GM21526 (cell line): ENCODE results near the gene MYO5B.
"Not testable (repeated sequence)": the region's sequence is repeated elsewhere in the genome, so short reads cannot be mapped to it uniquely, and the experiment has no call there.

Source experiments
- ATAC-seq: cut with Tn5 transposase; IDR thresholded peaks from one replicate; pipeline ENCODE4 v1.9.1; 2021; ENCODE audit warnings: moderate library complexity; ENCODE audit not compliant: unreplicated experiment, low FRiP score

MYO5B gene

DNA sequence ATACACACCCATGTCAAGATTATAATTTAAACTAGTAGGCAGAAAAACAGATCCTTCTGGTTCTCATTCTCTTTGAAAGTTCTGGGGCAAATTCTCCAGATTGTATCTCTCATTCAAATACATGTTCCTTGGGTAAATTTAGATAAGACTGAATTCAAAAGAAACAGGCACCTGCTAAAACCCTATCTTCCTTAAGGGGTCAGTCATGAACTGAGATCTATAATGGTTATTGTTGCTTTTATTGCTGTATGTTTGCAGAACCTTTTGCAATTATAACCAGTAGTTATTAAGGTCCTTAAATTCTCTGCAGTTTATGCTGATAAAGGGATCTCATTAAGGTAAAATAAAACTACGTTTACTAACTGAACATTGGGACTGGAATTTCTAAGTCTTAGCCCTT is 83.5 kb downstream of the MYO5B start:
- ATAC-seq: no peak

GRCh38 chr18:50107468-50107977 is 87.4 kb downstream of the MYO5B start:
- no peak for ATAC-seq

GRCh38 chr18:50105027-50105426 is 89.9 kb downstream of the MYO5B start:
- ATAC-seq: no peak

GRCh38 chr18:50104421-50104820 is 90.5 kb downstream of the MYO5B start:
- no peak for ATAC-seq

GRCh38 chr18:50099725-50100407 is 95.1 kb downstream of the MYO5B start:
- peak; percentile 76 for ATAC-seq

- ATAC-seq: no peak
These were observed 97.2 kb downstream of the MYO5B start for GRCh38 chr18:50097702-50098101.

- ATAC-seq: no peak
These were observed 98.0 kb downstream of the MYO5B start for GRCh38 chr18:50096766-50097435.

- ATAC-seq: not testable (repeated sequence)
These were observed 100.2 kb downstream of the MYO5B start for GRCh38 chr18:50094786-50095185.

GRCh38 chr18:50094221-50094773 is 100.7 kb downstream of the MYO5B start:
- no peak for ATAC-seq

DNA sequence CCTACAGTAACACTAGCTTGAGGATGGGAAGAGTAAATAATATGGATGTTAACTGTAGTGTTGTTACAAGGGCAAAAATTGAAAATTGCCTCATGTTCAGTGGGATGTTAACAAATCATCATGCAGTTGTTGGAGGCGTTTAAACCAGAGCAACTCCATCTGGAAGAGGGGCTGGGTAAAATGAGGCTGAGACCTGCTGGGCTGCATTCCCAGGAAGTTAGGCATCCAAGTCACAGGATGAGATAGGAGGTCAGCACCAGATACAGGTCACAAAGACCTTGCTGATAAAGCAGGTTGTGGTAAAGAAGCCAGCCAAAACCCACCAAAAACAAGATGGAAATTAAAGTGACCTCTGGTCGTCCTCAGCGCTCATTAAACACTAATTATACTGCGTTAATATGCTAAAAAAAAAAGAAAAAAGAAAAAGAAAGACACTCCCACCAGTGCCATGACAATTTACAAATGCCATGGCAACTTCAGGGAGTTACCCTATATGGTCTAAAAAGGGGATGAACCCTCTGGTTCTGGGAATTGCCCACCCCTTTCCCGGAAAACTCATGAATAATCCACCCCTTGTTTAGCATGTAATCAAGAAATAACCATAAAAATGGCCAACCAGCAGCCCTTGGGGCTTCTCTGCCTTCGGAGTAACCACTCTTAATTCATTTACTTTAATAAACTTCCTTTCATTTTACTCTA is 101.4 kb downstream of the MYO5B start:
- ATAC-seq: no peak

DNA sequence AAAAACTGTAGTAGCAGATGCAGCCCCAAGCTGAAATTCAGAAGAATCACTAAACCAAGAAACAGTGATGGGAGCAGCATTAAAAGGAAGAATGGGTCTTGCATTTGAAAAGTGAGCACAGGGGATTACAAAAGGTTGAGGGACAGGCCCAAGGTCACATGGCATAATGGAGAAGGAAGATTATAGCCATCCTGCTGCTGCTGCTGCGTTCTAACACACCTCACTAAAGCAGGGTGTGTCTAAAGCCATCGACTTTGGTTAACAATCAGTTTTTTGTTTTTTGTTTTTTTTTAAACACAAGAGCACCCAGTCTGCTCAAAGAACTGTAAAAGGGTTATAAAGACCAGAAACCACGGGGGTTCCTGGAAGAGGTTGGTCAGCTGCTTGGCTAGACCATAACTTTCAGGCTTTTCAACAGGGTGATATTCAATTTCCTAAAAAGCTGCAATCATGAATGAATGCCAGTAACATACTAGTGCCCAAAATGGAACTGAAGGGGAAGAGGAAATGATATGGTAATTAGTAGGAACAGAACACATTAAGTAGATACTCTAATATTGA is 102.6 kb downstream of the MYO5B start:
- no peak for ATAC-seq

DNA sequence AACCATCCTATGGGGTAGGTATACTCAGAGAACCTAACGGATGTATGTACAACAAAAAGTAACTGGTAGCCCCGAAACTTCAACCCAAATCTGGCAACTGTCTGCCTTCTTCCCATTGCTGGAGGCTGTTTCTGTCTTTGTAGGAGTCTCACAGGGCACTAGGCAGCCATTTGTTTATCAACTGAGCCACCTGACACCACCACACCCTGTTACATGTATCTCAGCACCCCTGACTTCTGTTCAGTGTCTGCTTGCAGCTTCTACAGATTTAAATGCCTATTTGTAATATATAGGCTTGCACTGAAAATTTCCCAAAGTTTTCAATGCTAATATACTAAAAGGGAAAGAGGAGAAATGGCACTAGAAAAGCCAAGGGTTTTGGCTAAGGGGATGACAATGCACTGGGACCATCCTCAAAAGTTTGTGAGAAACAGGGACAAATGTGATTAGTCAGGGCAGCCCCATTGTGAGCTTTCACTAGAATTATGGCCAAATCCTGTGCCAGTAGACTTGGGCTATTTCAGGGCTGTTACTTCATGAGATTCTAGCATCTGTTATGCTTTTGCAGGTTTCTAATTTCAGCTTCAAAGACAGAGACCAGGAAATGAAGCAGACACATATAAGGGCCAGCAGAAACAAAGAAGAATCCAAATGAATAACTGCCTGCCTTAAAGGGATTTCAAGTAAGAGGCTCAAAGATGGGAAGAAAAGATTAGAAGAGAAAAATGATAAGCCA is 103.3 kb downstream of the MYO5B start:
- ATAC-seq: no peak

GRCh38 chr18:50090370-50091312 is 104.3 kb downstream of the MYO5B start:
- ATAC-seq: no peak

DNA sequence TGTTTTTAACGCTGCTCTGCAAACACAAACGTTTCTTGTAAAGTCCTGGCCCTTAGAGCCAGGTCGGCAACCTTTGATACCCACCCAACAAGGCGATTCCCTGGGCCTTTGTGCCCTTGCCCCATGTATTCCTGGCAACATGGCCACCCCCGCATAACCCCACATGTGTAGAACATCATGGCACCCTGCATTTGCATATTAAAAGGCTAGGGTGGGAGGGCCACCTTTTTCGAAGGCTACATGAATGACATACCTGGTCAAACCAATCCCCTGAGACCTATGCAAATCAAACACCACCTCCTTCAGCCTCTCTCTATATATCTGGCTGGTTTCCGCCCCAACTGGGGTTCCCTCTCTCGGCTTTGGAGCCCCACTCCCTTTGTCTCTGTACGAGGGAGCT is 105.2 kb downstream of the MYO5B start:
- ATAC-seq: no peak

DNA sequence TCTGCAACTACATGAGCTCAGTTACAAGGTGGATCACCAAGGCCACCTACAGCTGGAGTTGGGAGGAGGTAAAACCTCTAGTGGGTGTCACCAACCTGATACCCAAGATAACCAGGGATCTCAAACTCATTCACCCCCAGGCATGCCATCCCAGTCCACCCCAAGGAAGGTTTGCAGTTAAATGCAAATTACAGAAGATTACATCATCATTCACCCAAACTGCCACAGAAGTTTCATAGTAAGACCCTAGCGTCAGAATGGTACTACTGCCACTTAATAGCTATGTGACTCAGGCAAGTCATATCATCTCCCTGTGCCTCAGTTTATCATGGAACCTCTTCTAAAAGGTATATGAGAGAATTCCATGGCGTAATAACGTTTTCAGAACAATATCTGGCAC is 111.2 kb downstream of the MYO5B start:
- no peak for ATAC-seq

- ATAC-seq: no peak
These were observed 113.9 kb downstream of the MYO5B start for GRCh38 chr18:50080932-50081560.

- ATAC-seq: no peak
These were observed 114.6 kb downstream of the MYO5B start for GRCh38 chr18:50080316-50080715.

DNA sequence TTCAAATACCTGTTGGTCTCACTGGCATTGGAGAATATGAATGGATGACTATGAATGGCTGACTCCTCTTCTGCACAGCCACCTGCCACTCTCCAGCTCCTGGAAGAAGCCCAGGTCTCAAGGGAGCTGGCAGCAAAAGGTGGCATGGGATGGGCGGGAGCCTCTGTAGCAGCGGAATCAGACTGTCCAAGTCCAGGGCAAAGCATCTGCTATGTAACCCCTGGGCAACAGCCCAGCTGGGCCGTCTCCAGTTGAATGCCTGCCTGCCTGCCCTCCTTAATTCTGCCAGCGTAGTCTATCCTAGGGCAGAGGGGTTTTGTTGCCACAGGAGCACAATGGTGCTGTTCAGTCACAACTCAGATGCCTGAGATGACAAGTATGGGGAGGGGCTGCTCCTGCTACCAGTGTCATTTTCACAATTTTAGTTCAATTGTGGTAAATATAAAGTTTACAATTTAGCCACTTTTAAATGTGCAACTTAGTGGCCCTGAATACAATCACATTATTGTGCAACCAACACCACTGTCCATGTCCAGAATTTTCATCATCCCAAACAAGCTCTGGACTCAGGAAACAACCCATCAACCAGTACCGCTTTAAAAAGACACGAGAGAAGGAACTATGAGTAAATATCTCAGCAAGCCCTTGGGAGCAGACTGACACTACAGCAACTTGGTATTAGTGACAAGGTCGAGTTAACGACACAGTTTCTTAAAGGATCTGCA is 115.2 kb downstream of the MYO5B start:
- ATAC-seq: no peak
